Parathyroid adenoma (tissue), 2 donors: ENCODE data around the gene CDH4.

Experiments used
- H2AFZ ChIP-seq: fragments of 300-600 bp; sonication (generic); one replicate; pipeline ENCODE4 v1.7.0; 2017; ENCODE audit warnings: antibody characterized with exemption, mild to moderate bottlenecking
- H3K27ac ChIP-seq: fragments of 300-600 bp; sonication (generic); one replicate; pipeline ENCODE4 v1.7.0; 2017
- H3K27me3 ChIP-seq: fragments of 300-600 bp; sonication (generic); one replicate; pipeline ENCODE4 v1.7.0; 2017; ENCODE audit warnings: low read length; ENCODE audit not compliant: control insufficient read depth, insufficient read depth
- H3K36me3 ChIP-seq: fragments of 300-600 bp; sonication (generic); one replicate; pipeline ENCODE4 v1.7.0; 2017; ENCODE audit warnings: low read length; ENCODE audit not compliant: control insufficient read depth, insufficient read depth
- H3K4me1 ChIP-seq: fragments of 300-600 bp; sonication (generic); one replicate; pipeline ENCODE4 v1.7.0; 2017; ENCODE audit warnings: control low read depth
- H3K4me2 ChIP-seq: fragments of 300-600 bp; sonication (generic); one replicate; pipeline ENCODE4 v1.7.0; 2017; ENCODE audit warnings: low read length
- H3K4me3 ChIP-seq: fragments of 300-600 bp; sonication (generic); one replicate; pipeline ENCODE4 v1.7.0; 2017; ENCODE audit warnings: low read depth, low read length
- H3K79me2 ChIP-seq: fragments of 300-600 bp; sonication (generic); one replicate; pipeline ENCODE4 v1.7.0; 2017; ENCODE audit warnings: control low read depth
- H3K9ac ChIP-seq: fragments of 300-600 bp; sonication (generic); one replicate; pipeline ENCODE4 v1.7.0; 2017; ENCODE audit warnings: mild to moderate bottlenecking
- H3K9me3 ChIP-seq: fragments of 300-600 bp; sonication (generic); one replicate; pipeline ENCODE4 v1.7.0; 2017; ENCODE audit warnings: low read length; ENCODE audit not compliant: control insufficient read depth
- CTCF ChIP-seq: fragments of 300-600 bp; sonication (generic); IDR thresholded peaks from one replicate; pipeline ENCODE4 v1.7.0; 2017; ENCODE audit warnings: antibody characterized with exemption, mild to moderate bottlenecking
- donor health status: primary hyperparathyroidism.

CDH4 gene

GRCh38 chr20:61532736-61533135 lies 280.7 kb downstream of the CDH4 start:
- peaks cover 4% of the 10 kb centered on the region for H3K27me3 ChIP-seq
- no peak overlapping the region for H3K4me2 ChIP-seq
- H3K9ac ChIP-seq = no peak overlapping the region
- TF ChIP-seq CTCF = no peak
- no peak overlapping the region for H3K4me3 ChIP-seq
- H3K9me3 ChIP-seq = no peaks in the 10 kb centered on the region
- no peak overlapping the region for H3K27ac ChIP-seq
- H3K36me3 ChIP-seq = no peaks in the 10 kb centered on the region
- H3K4me1 ChIP-seq = no peaks in the 10 kb centered on the region
- H2AFZ ChIP-seq = no peak overlapping the region
- no peaks in the 10 kb centered on the region for H3K79me2 ChIP-seq

- H3K4me2 ChIP-seq = no peak overlapping the region
- no peaks in the 10 kb centered on the region for H3K9me3 ChIP-seq
- H3K4me1 ChIP-seq = no peaks in the 10 kb centered on the region
- peaks cover 4% of the 10 kb centered on the region for H3K27me3 ChIP-seq
- H3K9ac ChIP-seq = no peak overlapping the region
- no peaks in the 10 kb centered on the region for H3K79me2 ChIP-seq
- H3K4me3 ChIP-seq = no peak overlapping the region
- TF ChIP-seq CTCF = no peak
- no peak overlapping the region for H2AFZ ChIP-seq
- no peak overlapping the region for H3K27ac ChIP-seq
- H3K36me3 ChIP-seq = no peaks in the 10 kb centered on the region
Measured at GRCh38 chr20:61533231-61533631, 281.2 kb downstream of the CDH4 start.

GRCh38 chr20:61534346-61534745 lies 282.3 kb downstream of the CDH4 start:
- no peaks in the 10 kb centered on the region for H3K4me1 ChIP-seq
- no peaks in the 10 kb centered on the region for H3K9me3 ChIP-seq
- H3K4me2 ChIP-seq = no peak overlapping the region
- H3K36me3 ChIP-seq = no peaks in the 10 kb centered on the region
- no peak overlapping the region for H2AFZ ChIP-seq
- no peak overlapping the region for H3K4me3 ChIP-seq
- no peak for TF ChIP-seq CTCF
- H3K9ac ChIP-seq = no peak overlapping the region
- H3K79me2 ChIP-seq = no peaks in the 10 kb centered on the region
- no peak overlapping the region for H3K27ac ChIP-seq
- H3K27me3 ChIP-seq = peaks cover 4% of the 10 kb centered on the region

GRCh38 chr20:61535091-61535490 lies 283.0 kb downstream of the CDH4 start:
- Histone ChIP-seq H3K79me2 (no peaks in the 10 kb centered on the region), H3K27me3 (no peaks in the 10 kb centered on the region), H3K4me1 (no peaks in the 10 kb centered on the region), H3K4me2 (no peak overlapping the region), H3K36me3 (no peaks in the 10 kb centered on the region), H2AFZ (no peak overlapping the region), H3K27ac (no peak overlapping the region), H3K9me3 (no peaks in the 10 kb centered on the region), H3K9ac (no peak overlapping the region), H3K4me3 (no peak overlapping the region)
- TF ChIP-seq CTCF = no peak

GRCh38 chr20:61535536-61535935 lies 283.5 kb downstream of the CDH4 start:
- Histone ChIP-seq H3K79me2 (no peaks in the 10 kb centered on the region), H3K4me2 (no peak overlapping the region), H3K4me3 (no peak overlapping the region), H3K9ac (no peak overlapping the region), H3K27me3 (no peaks in the 10 kb centered on the region), H3K9me3 (no peaks in the 10 kb centered on the region), H3K27ac (no peak overlapping the region), H3K4me1 (no peaks in the 10 kb centered on the region), H2AFZ (no peak overlapping the region), H3K36me3 (no peaks in the 10 kb centered on the region)
- TF ChIP-seq CTCF = no peak
